ENCODE measurements around the gene CEP170. TPM values are rescaled to one million over a fixed set of nuclear protein-coding genes. Genes with fewer than 3 reads are reported as not detected.

The CEP170 gene
- total RNA-seq, 1 donor from 2014 or later: 164 TPM

GRCh38 chr1:243268751-243269460, 13.8 kb upstream of the CEP170 start:
- peak overlapping the region; percentile 91 for H3K27ac ChIP-seq (ENCODE audit: low read depth, low read length)
- H2AFZ ChIP-seq (ENCODE audit: low read depth, low read length): no peak overlapping the region

GRCh38 chr1:243267914-243268653, 13.0 kb upstream of the CEP170 start:
- H2AFZ ChIP-seq (ENCODE audit: low read depth, low read length): no peak overlapping the region
- H3K36me3 ChIP-seq (ENCODE audit: insufficient read depth, low read length): no peaks in the 10 kb centered on the region
- peak overlapping the region; percentile 58 for H3K4me2 ChIP-seq (ENCODE audit: low read length)
- Mint-ChIP-seq H3K9me3 (ENCODE audit: unreplicated experiment) (no peaks in the 10 kb centered on the region), H3K27ac (ENCODE audit: unreplicated experiment) (peak overlapping the region; percentile 75), H3K4me1 (ENCODE audit: low read depth, unreplicated experiment) (peaks cover 47% of the 10 kb centered on the region), H3K36me3 (ENCODE audit: low read depth, unreplicated experiment) (peaks cover 1% of the 10 kb centered on the region), H3K27me3 (ENCODE audit: low read depth, unreplicated experiment) (no peaks in the 10 kb centered on the region), H3K4me3 (ENCODE audit: unreplicated experiment) (peak overlapping the region; percentile 45)
- H3K4me3 ChIP-seq (ENCODE audit: insufficient read depth, low read depth, low read length): peak overlapping the region; percentile 0
- peaks cover 69% of the 10 kb centered on the region for H3K4me1 ChIP-seq (ENCODE audit: insufficient read depth, low read length)
- no peaks in the 10 kb centered on the region for H3K9me3 ChIP-seq (ENCODE audit: insufficient read depth, low read depth, low read length)
- H3K9ac ChIP-seq (ENCODE audit: low read length): peak overlapping the region; percentile 76
- no peak for TF ChIP-seq CTCF (IDR thresholded peaks at IDR 0.05; ENCODE audit: insufficient read depth, low read depth, low read length)
- TF ChIP-seq EZH2 (IDR thresholded peaks at IDR 0.05; ENCODE audit: insufficient read depth, low read length): no peak
- H3K27ac ChIP-seq (ENCODE audit: low read depth, low read length): peak overlapping the region; percentile 91
- DNase-seq (ENCODE audit: low read depth) (peak; percentile 96), FAIRE-seq (peak; percentile 34)
- no peaks in the 10 kb centered on the region for H4K20me1 ChIP-seq (ENCODE audit: insufficient read depth, low read length)
- peaks cover 48% of the 10 kb centered on the region for H3K79me2 ChIP-seq (ENCODE audit: insufficient read depth, low read length)
- no peaks in the 10 kb centered on the region for H3K27me3 ChIP-seq (ENCODE audit: insufficient read depth, low read length)

More at GRCh38 chr1:243268751-243269460, 13.8 kb upstream of the CEP170 start:
- H3K4me2 ChIP-seq (ENCODE audit: low read length): peak overlapping the region; percentile 58
- no peak for FAIRE-seq
- TF ChIP-seq EZH2 (IDR thresholded peaks at IDR 0.05; ENCODE audit: insufficient read depth, low read length) (no peak), CTCF (IDR thresholded peaks at IDR 0.05; ENCODE audit: insufficient read depth, low read depth, low read length) (no peak)
- H3K79me2 ChIP-seq (ENCODE audit: insufficient read depth, low read length): peaks cover 46% of the 10 kb centered on the region
- Mint-ChIP-seq H3K36me3 (ENCODE audit: low read depth, unreplicated experiment) (peaks cover 4% of the 10 kb centered on the region), H3K27ac (ENCODE audit: unreplicated experiment) (peak overlapping the region; percentile 75), H3K4me1 (ENCODE audit: low read depth, unreplicated experiment) (peaks cover 47% of the 10 kb centered on the region), H3K27me3 (ENCODE audit: low read depth, unreplicated experiment) (no peaks in the 10 kb centered on the region), H3K9me3 (ENCODE audit: unreplicated experiment) (no peaks in the 10 kb centered on the region), H3K4me3 (ENCODE audit: unreplicated experiment) (no peak overlapping the region)
- H3K9me3 ChIP-seq (ENCODE audit: insufficient read depth, low read depth, low read length): no peaks in the 10 kb centered on the region
- DNase-seq (ENCODE audit: low read depth): peak; percentile 72
- peak overlapping the region; percentile 0 for H3K4me3 ChIP-seq (ENCODE audit: insufficient read depth, low read depth, low read length)
- H3K36me3 ChIP-seq (ENCODE audit: insufficient read depth, low read length): no peaks in the 10 kb centered on the region
- H3K27me3 ChIP-seq (ENCODE audit: insufficient read depth, low read length): no peaks in the 10 kb centered on the region
- peak overlapping the region; percentile 76 for H3K9ac ChIP-seq (ENCODE audit: low read length)
- no peaks in the 10 kb centered on the region for H4K20me1 ChIP-seq (ENCODE audit: insufficient read depth, low read length)
- peaks cover 68% of the 10 kb centered on the region for H3K4me1 ChIP-seq (ENCODE audit: insufficient read depth, low read length)

Measured in astrocyte (in vitro differentiated cells and primary cell).